ENCODE data around the gene GORAB. TPM values are rescaled to one million over a fixed set of nuclear protein-coding genes. Genes with fewer than 3 reads are reported as not detected.

Gene GORAB
- polyA plus RNA-seq, 3 donors = 4.2 to 7.1 (median 5.5) TPM

GRCh38 chr1:170535418-170535817 lies 3.5 kb downstream of the GORAB start:
- no peak overlapping the region for H3K27ac ChIP-seq (ENCODE audit: low read depth, low read length)
- 71 to 98% (median 96%) methylated on average over 2 of the region's 2 CpGs for WGBS, 3 donors

GRCh38 chr1:170536924-170537551 lies 5.1 kb downstream of the GORAB start:
- no peak overlapping the region for H3K27ac ChIP-seq (ENCODE audit: low read depth, low read length)

GRCh38 chr1:170537798-170538503 lies 6.0 kb downstream of the GORAB start:
- H3K27ac ChIP-seq (ENCODE audit: low read depth, low read length) = no peak overlapping the region

More at GRCh38 chr1:170536924-170537551, 5.1 kb downstream of the GORAB start:
- WGBS, 3 donors = 88 to 96% (median 90%) methylated on average over 1 of the region's 1 CpG

GRCh38 chr1:170538687-170539086 lies 6.7 kb downstream of the GORAB start:
- no peak overlapping the region for H3K27ac ChIP-seq (ENCODE audit: low read depth, low read length)

GRCh38 chr1:170539154-170539553 lies 7.2 kb downstream of the GORAB start:
- H3K27ac ChIP-seq (ENCODE audit: low read depth, low read length) = no peak overlapping the region

GRCh38 chr1:170544624-170545023 lies 12.7 kb downstream of the GORAB start:
- H3K27ac ChIP-seq (ENCODE audit: low read depth, low read length) = no peak overlapping the region
- 93 to 100% (median 95%) methylated on average over 4 of the region's 4 CpGs for whole genome bisulfite sequencing, 3 donors

More at GRCh38 chr1:170539154-170539553, 7.2 kb downstream of the GORAB start:
- 95 to 96% (median 96%) methylated on average over 9 of the region's 9 CpGs for WGBS, 3 donors

GRCh38 chr1:170545476-170545875 lies 13.5 kb downstream of the GORAB start:
- WGBS, 3 donors = 68 to 94% (median 81%) methylated on average over 1 of the region's 1 CpG

GRCh38 chr1:170547255-170547654 lies 15.3 kb downstream of the GORAB start:
- 92 to 100% (median 94%) methylated on average over 1 of the region's 1 CpG for WGBS, 3 donors
- H3K27ac ChIP-seq (ENCODE audit: low read depth, low read length) = no peak overlapping the region

More at GRCh38 chr1:170545476-170545875, 13.5 kb downstream of the GORAB start:
- no peak overlapping the region for H3K27ac ChIP-seq (ENCODE audit: low read depth, low read length)

GRCh38 chr1:170548497-170548896 lies 16.5 kb downstream of the GORAB start:
- H3K27ac ChIP-seq (ENCODE audit: low read depth, low read length) = no peak overlapping the region

GRCh38 chr1:170555370-170555769 lies 23.4 kb downstream of the GORAB start:
- no peak overlapping the region for H3K27ac ChIP-seq (ENCODE audit: low read depth, low read length)
- WGBS, 3 donors = 84 to 94% (median 94%) methylated on average over 1 of the region's 1 CpG

- H3K27ac ChIP-seq (ENCODE audit: low read depth, low read length) = no peak overlapping the region
Observed at GRCh38 chr1:170556917-170557316, 25.0 kb downstream of the GORAB start.

- 92 to 94% (median 92%) methylated on average over 5 of the region's 5 CpGs for WGBS, 3 donors
Observed at GRCh38 chr1:170558731-170559130, 26.8 kb downstream of the GORAB start.

GRCh38 chr1:170559166-170559565 lies 27.2 kb downstream of the GORAB start:
- H3K27ac ChIP-seq (ENCODE audit: low read depth, low read length) = no peak overlapping the region
- WGBS, 3 donors = 84 to 95% (median 90%) methylated on average over 2 of the region's 2 CpGs

More at GRCh38 chr1:170558731-170559130, 26.8 kb downstream of the GORAB start:
- no peak overlapping the region for H3K27ac ChIP-seq (ENCODE audit: low read depth, low read length)

GRCh38 chr1:170560681-170561285 lies 28.8 kb downstream of the GORAB start:
- H3K27ac ChIP-seq (ENCODE audit: low read depth, low read length) = no peak overlapping the region
- WGBS, 3 donors = 70 to 94% (median 81%) methylated on average over 4 of the region's 4 CpGs

GRCh38 chr1:170562646-170563338 lies 30.8 kb downstream of the GORAB start:
- WGBS, 3 donors = 25 to 40% (median 26%) methylated on average over 7 of the region's 7 CpGs
- H3K27ac ChIP-seq (ENCODE audit: low read depth, low read length) = no peak overlapping the region

GRCh38 chr1:170567214-170567613 lies 35.2 kb downstream of the GORAB start:
- 57 to 69% (median 61%) methylated on average over 3 of the region's 3 CpGs for WGBS, 3 donors

GRCh38 chr1:170568197-170568596 lies 36.2 kb downstream of the GORAB start:
- H3K27ac ChIP-seq (ENCODE audit: low read depth, low read length) = no peak overlapping the region

More at GRCh38 chr1:170567214-170567613, 35.2 kb downstream of the GORAB start:
- no peak overlapping the region for H3K27ac ChIP-seq (ENCODE audit: low read depth, low read length)

- WGBS, 3 donors = 85 to 89% (median 88%) methylated on average over 3 of the region's 3 CpGs
- no peak overlapping the region for H3K27ac ChIP-seq (ENCODE audit: low read depth, low read length)
Observed at GRCh38 chr1:170576980-170577379, 45.0 kb downstream of the GORAB start.

GRCh38 chr1:170578359-170578758 lies 46.4 kb downstream of the GORAB start:
- WGBS, 3 donors = 56 to 90% (median 87%) methylated on average over 1 of the region's 1 CpG

More at GRCh38 chr1:170578359-170578758, 46.4 kb downstream of the GORAB start:
- no peak overlapping the region for H3K27ac ChIP-seq (ENCODE audit: low read depth, low read length)

All from adipose tissue (tissue), 3 donors.